GM23248 (cell line): ENCODE data around the gene VCL. TPM values are rescaled to one million over a fixed set of nuclear protein-coding genes. Genes with fewer than 3 reads are reported as not detected.
"Not testable (repeated sequence)": the region's sequence is repeated elsewhere in the genome, so short reads cannot be mapped to it uniquely, and the experiment has no call there.

Experiments
- DNase-seq: peaks from one replicate; pipeline ENCODE4 v3.0.0-alpha.2; 2015
- H2AFZ ChIP-seq: fragments of 200-600 bp; sonication (generic); 2 replicates; pipeline ENCODE4 v1.6.1; 2016; ENCODE audit warnings: antibody characterized with exemption
- H3F3A ChIP-seq: fragments of 200-600 bp; sonication (generic); 2 replicates; pipeline ENCODE4 v1.6.1; 2016; ENCODE audit warnings: mild to moderate bottlenecking, antibody characterized with exemption, mixed run types; ENCODE audit not compliant: insufficient read depth
- H3K27ac ChIP-seq: fragments of 200-600 bp; sonication (generic); 2 replicates; pipeline ENCODE4 v1.5.1; 2016; ENCODE audit warnings: mild to moderate bottlenecking
- H3K27me3 ChIP-seq: fragments of 200-600 bp; sonication (generic); replicated peaks from 2 replicates; pipeline ENCODE4 v1.6.1; 2016; ENCODE audit warnings: mild to moderate bottlenecking; ENCODE audit not compliant: insufficient read depth
- H3K36me3 ChIP-seq: fragments of 200-600 bp; sonication (generic); 2 replicates; pipeline ENCODE4 v1.6.1; 2016; ENCODE audit warnings: low read depth, mild to moderate bottlenecking
- H3K4me1 ChIP-seq: fragments of 200-600 bp; sonication (generic); 2 replicates; pipeline ENCODE4 v1.6.1; 2016; ENCODE audit warnings: mild to moderate bottlenecking; ENCODE audit not compliant: insufficient read depth
- H3K4me2 ChIP-seq: fragments of 200-600 bp; sonication (generic); one replicate; pipeline ENCODE4 v1.6.1; 2016; ENCODE audit warnings: mild to moderate bottlenecking; ENCODE audit not compliant: unreplicated experiment
- H3K4me3 ChIP-seq: fragments of 200-600 bp; sonication (generic); 2 replicates; pipeline ENCODE4 v1.5.1; 2016; ENCODE audit warnings: mild to moderate bottlenecking
- H3K79me2 ChIP-seq: fragments of 200-600 bp; sonication (generic); 2 replicates; pipeline ENCODE4 v1.6.1; 2016; ENCODE audit warnings: mild to moderate bottlenecking; ENCODE audit not compliant: insufficient read depth
- H3K9ac ChIP-seq: fragments of 200-600 bp; sonication (generic); 2 replicates; pipeline ENCODE4 v1.6.1; 2016; ENCODE audit warnings: mild to moderate bottlenecking
- H3K9me2 ChIP-seq: fragments of 200-600 bp; sonication (generic); 2 replicates; pipeline ENCODE4 v1.6.1; 2016; ENCODE audit warnings: mixed run types, mild to moderate bottlenecking, moderate library complexity; ENCODE audit not compliant: insufficient read depth
- H3K9me3 ChIP-seq: fragments of 200-600 bp; sonication (generic); one replicate; pipeline ENCODE4 v1.6.1; 2017; ENCODE audit warnings: low read depth
- H4K20me1 ChIP-seq: fragments of 200-600 bp; sonication (generic); 2 replicates; pipeline ENCODE4 v1.6.0; 2016; ENCODE audit not compliant: insufficient read depth
- EZH2 ChIP-seq: fragments of 200-600 bp; sonication (generic); IDR thresholded peaks from 2 replicates; pipeline ENCODE4 v1.6.1; 2018; ENCODE audit warnings: antibody characterized with exemption, mild to moderate bottlenecking; ENCODE audit not compliant: insufficient read depth, poor library complexity, severe bottlenecking
- EZH2phosphoT487 ChIP-seq: fragments of 200-600 bp; sonication (generic); IDR thresholded peaks from 2 replicates; pipeline ENCODE4 v1.6.1; 2018; ENCODE audit warnings: antibody characterized with exemption, moderate library complexity, mild to moderate bottlenecking, low read depth; ENCODE audit not compliant: insufficient read depth
- WGBS, 2 experiments: methylation state at CpG; one replicate each; pipeline ENCODE4 v1.1.6; 2015 to 2017; ENCODE audit warnings: low lambda C conversion rate in 2 of 2, low coverage in 1 of 2; ENCODE audit errors: missing lambda C conversion rate in 2 of 2; 5-methylcytosine and 5-hydroxymethylcytosine counted together
- in situ Hi-C: fragments of 300-500 bp; cut with MboI; formaldehyde crosslinking; loops from 2 replicates; pipeline ENCODE4 v1.15.0; 2020
- polyA plus RNA-seq: library from polyadenylated mRNA; unstranded; fragments of >200 nt; fragmentation: Nextera tagmentation; extraction: Ambion mirVana; gene quantifications from 2 replicates; pipeline ENCODE4 v1.2.1, GENCODE V29; 2016
- total RNA-seq: library from RNA; depleted of rRNA; stranded (reverse); fragments of >200 nt; shearing (Covaris generic); gene quantifications from 2 replicates; pipeline ENCODE4 v1.2.3, GENCODE V29; 2014

Gene VCL
- total and polyA plus RNA-seq, 2 experiments from 2014 or later: 177 to 235 TPM

DNA sequence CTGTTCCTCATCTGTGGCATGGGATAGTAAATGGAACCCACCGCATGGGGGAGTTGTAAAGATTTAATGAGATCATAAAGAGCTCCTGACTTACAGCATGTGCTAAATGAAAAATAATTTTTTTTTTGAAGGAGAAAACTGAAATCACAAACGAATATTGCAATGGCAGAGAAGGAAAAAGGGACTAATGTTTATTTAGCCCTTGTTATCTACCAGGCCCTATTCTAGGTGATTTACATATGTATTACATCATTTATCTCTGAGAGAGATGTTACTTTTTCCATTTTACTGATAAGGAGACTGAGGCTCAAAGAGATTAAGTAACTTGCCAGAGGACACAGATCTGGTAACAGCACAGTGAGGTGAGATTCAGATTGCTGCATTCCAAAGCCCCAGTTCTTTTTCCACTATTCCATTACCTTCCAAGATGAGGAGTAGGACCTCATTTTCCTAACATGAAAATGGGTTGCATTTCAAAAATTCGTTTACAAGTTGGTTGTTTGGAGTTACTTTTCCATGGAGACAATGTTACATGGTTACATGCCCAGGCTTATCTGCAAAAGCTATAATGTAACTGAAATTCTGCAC, 28.6 kb downstream of the VCL start:
- Histone ChIP-seq H3F3A (peaks cover 84% of the 10 kb centered on the region), H3K9me3 (no peaks in the 10 kb centered on the region), H3K4me2 (no peak overlapping the region), H3K9ac (no peak overlapping the region; the same call in 1 of the 2 replicates), H4K20me1 (peaks cover 29% of the 10 kb centered on the region), H3K9me2 (no peaks in the 10 kb centered on the region), H3K27ac (peak overlapping the region; percentile 47), H3K27me3 (no peaks in the 10 kb centered on the region), H3K4me3 (no peak overlapping the region), H3K4me1 (peaks cover 90% of the 10 kb centered on the region), H3K36me3 (peaks cover 6% of the 10 kb centered on the region; the same call in 1 of the 2 replicates), H3K79me2 (peaks cover 99% of the 10 kb centered on the region), H2AFZ (no peak overlapping the region)
- in situ Hi-C loops: no loop called here
- DNase-seq: no peak
- TF ChIP-seq EZH2 (no peak), EZH2phosphoT487 (no peak)
- WGBS, 2 experiments: 27 to 33% methylated on average over 3 of the region's 3 CpGs

- Histone ChIP-seq H3K27ac (peak overlapping the region; percentile 47), H3K9me2 (no peaks in the 10 kb centered on the region), H4K20me1 (peaks cover 23% of the 10 kb centered on the region; the same call in 1 of the 2 replicates), H2AFZ (no peak overlapping the region), H3K79me2 (peaks cover 100% of the 10 kb centered on the region), H3K4me3 (no peak overlapping the region), H3K9me3 (no peaks in the 10 kb centered on the region), H3K9ac (no peak overlapping the region), H3K4me2 (peak overlapping the region; percentile 28), H3K27me3 (no peaks in the 10 kb centered on the region), H3F3A (peaks cover 81% of the 10 kb centered on the region), H3K4me1 (peaks cover 82% of the 10 kb centered on the region), H3K36me3 (peaks cover 6% of the 10 kb centered on the region; the same call in 1 of the 2 replicates)
- DNase-seq: peak; percentile 76
- no peak for TF ChIP-seq EZH2
- no peak for TF ChIP-seq EZH2phosphoT487
- WGBS, 2 experiments: 77 to 90% methylated on average over 2 of the region's 2 CpGs
- in situ Hi-C loops: no loop called here
These were observed 29.8 kb downstream of the VCL start for GRCh38 chr10:74027702-74028101.

DNA sequence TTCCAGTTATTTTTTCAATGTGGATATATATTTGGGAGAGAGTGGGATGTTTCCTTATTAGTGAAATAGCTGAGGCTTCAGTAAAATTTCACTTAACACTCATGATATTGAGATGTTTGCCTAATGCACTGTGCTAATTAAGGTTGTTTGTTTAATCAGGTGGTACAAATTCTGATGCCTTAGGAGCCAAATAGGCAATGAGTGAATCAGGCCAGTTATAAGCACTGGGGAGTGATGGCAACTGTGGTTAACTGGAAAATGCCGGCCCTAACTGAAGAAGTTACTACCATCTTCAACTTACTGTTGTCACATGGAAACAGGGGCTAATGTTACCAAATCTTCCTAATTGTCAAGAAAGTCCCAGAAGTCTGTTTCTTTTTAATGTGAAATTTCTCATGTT, 32.0 kb downstream of the VCL start:
- Histone ChIP-seq H3K4me2 (peak overlapping the region; percentile 0), H3K4me3 (no peak overlapping the region), H3K79me2 (peaks cover 100% of the 10 kb centered on the region), H3K9me3 (no peaks in the 10 kb centered on the region), H3K36me3 (peaks cover 6% of the 10 kb centered on the region; the same call in 1 of the 2 replicates), H2AFZ (no peak overlapping the region), H3K9me2 (no peaks in the 10 kb centered on the region), H3K27me3 (no peaks in the 10 kb centered on the region), H3F3A (peaks cover 76% of the 10 kb centered on the region), H3K27ac (peak overlapping the region; percentile 45; the same call in 1 of the 2 replicates), H4K20me1 (peaks cover 23% of the 10 kb centered on the region; the same call in 1 of the 2 replicates), H3K4me1 (peaks cover 61% of the 10 kb centered on the region), H3K9ac (no peak overlapping the region)
- WGBS, 2 experiments: 95 to 100% methylated on average over 1 of the region's 1 CpG
- DNase-seq: no peak
- TF ChIP-seq EZH2: no peak
- no peak for TF ChIP-seq EZH2phosphoT487
- in situ Hi-C loops: no loop called here

- H3K9ac ChIP-seq, H3K4me2 ChIP-seq, H3K27me3 ChIP-seq, H3K9me3 ChIP-seq, H3K9me2 ChIP-seq, in situ Hi-C loops, H3K27ac ChIP-seq, H2AFZ ChIP-seq, H3K36me3 ChIP-seq, DNase-seq, H3K4me3 ChIP-seq: not testable (repeated sequence)
- peaks cover 17% of the 10 kb centered on the region; the same call in 1 of the 2 replicates for H4K20me1 ChIP-seq
- peaks cover 83% of the 10 kb centered on the region for H3F3A ChIP-seq
- H3K4me1 ChIP-seq: peaks cover 54% of the 10 kb centered on the region
- 46 to 80% methylated on average over 1 of the region's 1 CpG for WGBS, 2 experiments
- H3K79me2 ChIP-seq: peaks cover 100% of the 10 kb centered on the region
These were observed 34.3 kb downstream of the VCL start for GRCh38 chr10:74032208-74032607.
